Ovary (tissue), 3 donors: ENCODE results near the gene NYAP1.

Experiments used
- EP300 ChIP-seq: sonication (generic); formaldehyde crosslinking; IDR thresholded peaks from one replicate; pipeline ENCODE4 v1.6.1; 2017; ENCODE audit warnings: antibody characterized with exemption
- POLR2A ChIP-seq: fragments of 450-650 bp; IDR thresholded peaks from one replicate; pipeline ENCODE4 v1.6.1; 2017; ENCODE audit warnings: antibody characterized with exemption, mild to moderate bottlenecking, moderate library complexity
- TF ChIP-seq, protein P1 (sequence below), 3 donors: fragments of 450-650 bp in 2 of 3; fragments of 200-600 bp in 1 of 3; IDR thresholded peaks; one replicate each; pipeline versions ENCODE4 v1.5.1 to v1.8.0; 2016 to 2022; ENCODE audit warnings: antibody characterized with exemption in 3 of 3, mild to moderate bottlenecking in 1 of 3
- donor health status: DM: no; HTN: no; CAD: no.

GRCh38 chr7:100465299-100465698 is 18.4 kb upstream of the NYAP1 start:
- TF ChIP-seq, protein P1, sequence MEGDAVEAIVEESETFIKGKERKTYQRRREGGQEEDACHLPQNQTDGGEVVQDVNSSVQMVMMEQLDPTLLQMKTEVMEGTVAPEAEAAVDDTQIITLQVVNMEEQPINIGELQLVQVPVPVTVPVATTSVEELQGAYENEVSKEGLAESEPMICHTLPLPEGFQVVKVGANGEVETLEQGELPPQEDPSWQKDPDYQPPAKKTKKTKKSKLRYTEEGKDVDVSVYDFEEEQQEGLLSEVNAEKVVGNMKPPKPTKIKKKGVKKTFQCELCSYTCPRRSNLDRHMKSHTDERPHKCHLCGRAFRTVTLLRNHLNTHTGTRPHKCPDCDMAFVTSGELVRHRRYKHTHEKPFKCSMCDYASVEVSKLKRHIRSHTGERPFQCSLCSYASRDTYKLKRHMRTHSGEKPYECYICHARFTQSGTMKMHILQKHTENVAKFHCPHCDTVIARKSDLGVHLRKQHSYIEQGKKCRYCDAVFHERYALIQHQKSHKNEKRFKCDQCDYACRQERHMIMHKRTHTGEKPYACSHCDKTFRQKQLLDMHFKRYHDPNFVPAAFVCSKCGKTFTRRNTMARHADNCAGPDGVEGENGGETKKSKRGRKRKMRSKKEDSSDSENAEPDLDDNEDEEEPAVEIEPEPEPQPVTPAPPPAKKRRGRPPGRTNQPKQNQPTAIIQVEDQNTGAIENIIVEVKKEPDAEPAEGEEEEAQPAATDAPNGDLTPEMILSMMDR (IDR thresholded peaks at IDR 0.05): no peak
- TF ChIP-seq EP300 (no peak), POLR2A (no peak)
